ENCODE results near the gene CTCFL.
"Not testable (repeated sequence)": the region's sequence is repeated elsewhere in the genome, so short reads cannot be mapped to it uniquely, and the experiment has no call there.

DNA sequence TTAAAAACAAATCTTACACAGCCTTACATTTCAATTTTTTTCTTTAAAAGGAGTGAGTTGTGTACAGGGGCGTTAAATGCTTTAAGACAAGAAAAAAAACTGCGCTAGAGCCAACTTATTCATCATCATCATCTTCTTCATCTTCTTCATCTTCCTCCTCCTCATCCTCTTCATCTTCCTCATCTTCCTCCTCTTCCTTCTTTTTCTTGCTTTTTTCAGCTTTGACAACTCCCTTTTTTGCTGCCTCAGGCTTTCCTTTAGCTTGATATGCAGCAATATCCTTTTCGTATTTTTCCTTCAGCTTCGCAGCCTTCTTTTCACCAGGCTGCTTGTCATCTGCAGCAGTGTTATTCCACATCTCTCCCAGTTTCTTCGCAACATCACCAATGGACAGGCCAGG, 36.7 kb downstream of the CTCFL start:
- TF ChIP-seq, protein P1, sequence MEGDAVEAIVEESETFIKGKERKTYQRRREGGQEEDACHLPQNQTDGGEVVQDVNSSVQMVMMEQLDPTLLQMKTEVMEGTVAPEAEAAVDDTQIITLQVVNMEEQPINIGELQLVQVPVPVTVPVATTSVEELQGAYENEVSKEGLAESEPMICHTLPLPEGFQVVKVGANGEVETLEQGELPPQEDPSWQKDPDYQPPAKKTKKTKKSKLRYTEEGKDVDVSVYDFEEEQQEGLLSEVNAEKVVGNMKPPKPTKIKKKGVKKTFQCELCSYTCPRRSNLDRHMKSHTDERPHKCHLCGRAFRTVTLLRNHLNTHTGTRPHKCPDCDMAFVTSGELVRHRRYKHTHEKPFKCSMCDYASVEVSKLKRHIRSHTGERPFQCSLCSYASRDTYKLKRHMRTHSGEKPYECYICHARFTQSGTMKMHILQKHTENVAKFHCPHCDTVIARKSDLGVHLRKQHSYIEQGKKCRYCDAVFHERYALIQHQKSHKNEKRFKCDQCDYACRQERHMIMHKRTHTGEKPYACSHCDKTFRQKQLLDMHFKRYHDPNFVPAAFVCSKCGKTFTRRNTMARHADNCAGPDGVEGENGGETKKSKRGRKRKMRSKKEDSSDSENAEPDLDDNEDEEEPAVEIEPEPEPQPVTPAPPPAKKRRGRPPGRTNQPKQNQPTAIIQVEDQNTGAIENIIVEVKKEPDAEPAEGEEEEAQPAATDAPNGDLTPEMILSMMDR (IDR thresholded peaks at IDR 0.05; ENCODE audit: borderline replicate concordance, extremely low read depth, low read length, poor library complexity, severe bottlenecking), result not testable (repeated sequence)
- TF ChIP-seq EZH2 (IDR thresholded peaks at IDR 0.05; ENCODE audit: borderline replicate concordance, low read depth, low read length, severe bottlenecking), result not testable (repeated sequence)

All from DND-41 (cell line).